DMS153 treated with DMSO at 0.1 percent for 48 hours (cell line): ENCODE results near the gene GPR89B.
"Not testable (repeated sequence)": the region's sequence is repeated elsewhere in the genome, so short reads cannot be mapped to it uniquely, and the experiment has no call there.

Source experiments
- DNase-seq: peaks from one replicate; lab custom pipeline; 2025; ENCODE audit not compliant: unreplicated experiment; lab: John Stamatoyannopoulos, UW

The GPR89B gene

GRCh38 chr1:147935296-147935695 lies 7.1 kb downstream of the GPR89B start:
- not testable (repeated sequence) for DNase-seq

GRCh38 chr1:147940456-147940855 lies 12.2 kb downstream of the GPR89B start:
- DNase-seq, result not testable (repeated sequence)

GRCh38 chr1:147942563-147942962 lies 14.3 kb downstream of the GPR89B start:
- not testable (repeated sequence) for DNase-seq

DNA sequence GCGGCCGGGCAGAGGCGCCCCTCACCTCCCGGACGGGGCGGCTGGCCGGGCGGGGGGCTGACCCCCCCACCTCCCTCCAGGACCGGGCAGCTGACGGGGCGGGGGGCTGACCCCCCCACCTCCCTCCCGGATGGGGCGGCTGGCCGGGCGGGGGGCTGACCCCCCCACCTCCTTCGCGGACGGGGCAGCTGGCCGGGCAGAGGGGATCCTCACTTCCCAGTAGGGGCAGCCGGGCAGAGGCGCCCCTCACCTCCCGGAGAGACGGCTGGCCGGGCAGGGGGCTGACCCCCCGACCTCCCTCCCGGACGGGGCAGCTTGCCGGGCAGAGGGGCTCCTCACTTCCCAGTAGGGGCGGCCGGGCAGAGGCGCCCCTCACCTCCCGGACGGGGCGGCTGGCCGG lies 21.3 kb downstream of the GPR89B start:
- not testable (repeated sequence) for DNase-seq

DNA sequence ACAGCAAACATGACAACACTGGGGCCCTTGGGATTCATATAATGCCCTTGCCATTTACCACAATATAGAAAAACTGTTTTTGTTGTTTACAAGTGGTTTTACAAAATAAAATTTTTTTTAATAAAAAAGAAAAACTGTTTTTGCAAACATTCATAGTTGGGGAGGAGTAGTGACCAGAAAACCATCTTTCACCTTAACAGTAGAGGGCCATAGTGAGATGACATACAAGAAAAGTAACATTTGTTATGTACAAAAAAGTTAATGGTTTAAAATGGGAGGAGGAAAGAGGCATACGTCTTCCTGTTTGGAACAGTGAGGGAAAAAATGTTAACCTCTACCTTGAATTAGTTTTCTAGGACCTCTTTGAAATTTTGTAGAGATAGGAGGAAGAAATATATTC lies 30.7 kb downstream of the GPR89B start:
- DNase-seq, result not testable (repeated sequence)

GRCh38 chr1:147959680-147960079 lies 31.5 kb downstream of the GPR89B start:
- not testable (repeated sequence) for DNase-seq

DNA sequence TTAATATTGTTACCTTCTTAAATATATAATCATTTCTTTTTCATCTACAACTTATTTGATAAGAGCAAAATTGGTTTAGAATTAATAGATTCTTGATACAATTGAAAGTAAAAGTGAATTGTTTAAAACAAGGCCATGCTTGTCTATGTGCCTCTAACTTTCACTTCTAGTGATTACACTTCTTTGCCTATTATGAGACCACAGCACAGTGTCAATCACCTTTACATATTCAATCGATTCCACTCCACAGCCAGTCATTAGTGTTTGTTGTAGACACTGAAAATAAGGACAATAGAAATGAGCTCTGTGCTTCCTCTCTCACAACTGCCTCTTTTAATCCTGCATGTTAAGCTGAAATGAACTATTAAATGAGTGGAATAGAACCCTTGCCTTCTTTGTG lies 36.4 kb downstream of the GPR89B start:
- DNase-seq, result not testable (repeated sequence)

DNA sequence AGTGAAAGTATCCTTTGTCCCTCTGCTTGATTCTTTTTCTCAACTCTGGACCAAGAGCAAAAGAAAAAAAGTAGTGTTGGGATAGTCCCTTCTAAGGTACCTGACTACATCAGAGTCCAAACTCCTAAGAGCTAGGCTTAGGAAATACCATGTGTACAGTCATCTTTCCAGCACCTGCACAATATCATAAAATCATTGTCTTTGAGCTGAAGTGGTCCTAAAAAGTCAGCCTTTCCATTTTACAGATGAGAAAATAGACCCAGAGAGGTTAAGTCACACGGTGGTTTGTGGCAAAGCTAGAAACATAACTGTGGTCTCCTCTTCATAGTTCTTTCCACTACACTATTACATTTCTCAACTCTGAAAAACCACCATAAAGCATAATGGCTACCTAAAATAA lies 38.4 kb downstream of the GPR89B start:
- DNase-seq, result not testable (repeated sequence)

DNA sequence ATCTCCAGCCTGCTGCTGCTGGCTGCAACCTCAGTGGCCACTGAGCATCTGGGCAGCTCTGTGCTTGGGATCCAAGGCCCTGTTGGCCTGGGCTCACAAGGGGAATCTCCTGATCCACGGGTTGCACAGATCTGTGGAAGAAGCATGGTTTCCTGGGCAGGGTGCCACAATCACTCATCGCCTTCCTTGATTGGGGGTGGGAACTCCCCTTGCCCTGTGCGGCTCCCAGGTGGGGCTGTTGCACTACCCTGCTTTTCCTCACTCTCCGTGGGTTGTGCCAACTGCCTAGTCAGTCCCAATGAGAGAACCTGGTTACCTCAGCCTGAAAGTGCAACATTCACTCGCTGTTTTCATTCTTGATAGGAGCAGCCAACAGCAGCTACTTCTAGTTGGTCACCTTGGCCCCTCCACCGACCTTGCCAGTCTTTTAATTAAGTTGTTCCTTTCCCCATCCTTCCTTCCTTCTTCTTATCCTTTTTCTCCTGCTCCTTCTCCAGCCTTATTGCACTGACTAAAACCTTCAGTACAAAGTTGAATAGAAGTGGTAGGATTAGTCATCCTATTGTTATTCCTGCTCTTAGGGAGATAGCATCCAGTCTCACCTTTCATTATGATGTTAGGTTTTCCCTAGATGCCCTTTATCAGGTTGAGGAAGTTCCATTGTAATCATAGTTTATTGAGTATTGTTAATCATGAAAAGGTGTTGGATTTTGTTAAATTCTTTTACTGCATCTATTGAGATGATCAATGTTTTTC lies 50.9 kb downstream of the GPR89B start:
- not testable (repeated sequence) for DNase-seq

GRCh38 chr1:147985374-147985773 lies 57.2 kb downstream of the GPR89B start:
- DNase-seq, result not testable (repeated sequence)

DNA sequence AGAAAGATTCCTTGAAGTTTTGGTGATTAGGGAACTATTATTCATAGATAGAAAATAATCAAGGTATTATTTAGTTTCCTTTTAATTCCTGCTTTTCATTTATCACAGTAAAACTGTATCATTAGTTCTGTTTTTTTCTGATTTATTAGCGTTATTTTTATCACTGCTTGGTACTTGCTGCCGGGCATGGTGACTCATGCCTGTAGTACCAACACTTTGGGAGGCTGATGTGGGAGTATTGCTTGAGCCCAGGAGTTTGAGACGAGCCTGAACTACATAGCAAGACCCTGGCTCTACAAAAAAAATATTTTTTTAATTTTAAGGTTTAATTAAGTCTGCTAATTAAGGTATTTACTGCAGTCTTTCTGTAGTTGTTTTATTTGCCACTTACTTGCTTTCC lies 59.7 kb downstream of the GPR89B start:
- DNase-seq, result not testable (repeated sequence)

DNA sequence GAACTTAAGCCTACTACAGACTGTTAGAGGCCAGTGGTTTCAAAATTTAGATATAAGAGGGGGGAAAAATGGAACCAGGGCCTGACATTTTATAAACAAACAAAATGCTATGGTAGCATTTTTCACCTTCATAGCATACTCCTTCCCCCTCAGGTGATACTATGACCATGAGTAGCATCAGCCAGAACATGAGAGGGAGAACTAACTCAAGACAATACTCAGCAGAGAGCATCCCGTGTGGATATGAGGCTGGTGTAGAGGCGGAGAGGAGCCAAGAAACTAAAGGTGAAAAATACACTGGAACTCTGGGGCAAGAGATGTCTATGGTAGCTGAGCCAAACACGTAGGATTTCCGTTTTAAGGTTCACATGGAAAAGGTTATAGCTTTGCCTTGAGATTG lies 64.7 kb downstream of the GPR89B start:
- not testable (repeated sequence) for DNase-seq

GRCh38 chr1:147993400-147993799 lies 65.2 kb downstream of the GPR89B start:
- not testable (repeated sequence) for DNase-seq

- DNase-seq, result not testable (repeated sequence)
Measured at GRCh38 chr1:147993825-147994615, 65.8 kb downstream of the GPR89B start.

DNA sequence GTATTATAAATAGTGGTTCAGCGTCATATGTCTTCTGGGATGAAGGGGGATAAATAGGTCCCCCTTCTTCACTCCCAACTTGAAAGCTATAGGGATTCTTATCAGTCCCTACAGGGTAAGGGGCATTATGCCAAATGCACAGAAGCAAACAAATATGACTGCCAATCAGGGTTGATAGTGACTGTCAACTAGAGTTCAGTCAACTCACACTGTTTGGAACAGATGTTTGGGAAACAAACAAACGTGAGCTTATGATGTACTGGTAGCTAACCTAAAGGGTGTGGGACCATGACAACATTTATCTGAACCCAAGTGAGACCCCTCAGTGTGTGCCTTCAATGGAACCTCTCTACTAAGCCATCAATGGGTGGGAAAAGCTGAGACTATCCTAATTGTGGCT lies 67.9 kb downstream of the GPR89B start:
- not testable (repeated sequence) for DNase-seq

- not testable (repeated sequence) for DNase-seq
Measured at GRCh38 chr1:148007724-148008123, 79.5 kb downstream of the GPR89B start.

DNA sequence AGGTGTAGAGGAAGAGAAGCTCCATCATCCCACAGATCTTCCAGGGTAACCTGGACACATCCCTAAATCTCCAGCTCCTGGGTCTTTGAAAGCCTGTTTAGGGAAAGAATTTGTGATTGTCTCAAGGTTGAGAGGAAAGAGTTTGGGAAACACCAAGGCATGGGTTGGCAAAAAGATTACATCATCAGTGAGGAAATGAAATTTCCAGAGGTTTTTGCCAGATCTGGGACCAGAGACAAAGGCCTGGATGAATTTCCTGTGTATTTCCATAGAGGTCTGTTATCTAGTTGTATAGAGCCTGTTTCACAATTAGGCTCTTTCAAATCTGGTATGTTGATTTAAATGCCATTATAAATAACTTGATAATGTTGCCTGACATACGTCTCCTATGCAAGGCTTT lies 82.3 kb downstream of the GPR89B start:
- DNase-seq, result no peak

DNA sequence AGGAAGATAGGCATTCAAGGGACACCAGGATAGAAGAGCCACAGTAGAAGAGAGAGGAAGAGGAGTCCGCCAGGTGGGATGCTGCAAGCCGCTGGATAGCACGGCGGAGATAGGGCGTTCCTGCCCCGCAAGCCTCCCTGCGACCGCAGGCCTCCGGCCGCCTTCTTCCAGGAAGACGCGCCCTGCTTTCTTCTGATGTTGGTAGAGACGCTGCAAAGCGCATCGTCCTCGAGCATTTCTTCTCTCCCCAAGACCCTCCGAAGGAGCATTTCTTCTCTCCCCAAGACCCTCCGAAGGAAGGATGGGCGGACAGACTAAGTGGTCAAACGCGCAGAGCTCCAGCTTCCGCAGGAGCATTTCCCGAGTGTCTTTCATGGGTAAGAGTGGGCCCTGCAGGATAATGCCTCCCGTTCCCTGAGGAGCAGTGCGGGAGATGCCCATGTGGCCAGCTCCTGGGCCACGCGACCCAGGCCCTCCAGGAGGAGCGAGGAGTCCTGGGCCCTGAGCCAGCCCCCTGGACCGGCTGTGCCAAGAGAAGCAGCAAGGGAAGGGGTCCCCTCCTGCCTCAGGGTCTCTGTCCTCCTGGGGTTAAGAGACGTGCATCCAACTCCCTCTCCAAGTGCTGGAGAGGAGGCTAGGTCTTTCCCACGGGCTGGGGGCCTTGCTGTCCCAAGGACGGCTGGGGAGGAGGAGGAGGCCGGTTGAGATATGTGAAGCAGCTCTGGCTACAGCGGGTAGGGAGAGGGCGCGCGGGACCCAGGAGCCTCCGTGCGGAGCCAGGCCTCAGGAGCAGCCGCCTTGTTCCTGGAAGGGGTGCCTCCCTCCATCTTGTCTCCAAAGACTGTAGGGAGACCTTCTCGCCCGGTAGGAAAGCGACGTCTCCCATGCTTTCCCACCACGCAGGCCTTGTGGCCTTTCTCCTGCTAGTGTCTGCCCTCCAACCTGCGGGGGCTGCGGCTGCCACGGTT lies 85.2 kb downstream of the GPR89B start:
- not testable (repeated sequence) for DNase-seq

- DNase-seq, result not testable (repeated sequence)
Measured at GRCh38 chr1:148014289-148015200, 86.3 kb downstream of the GPR89B start.

DNA sequence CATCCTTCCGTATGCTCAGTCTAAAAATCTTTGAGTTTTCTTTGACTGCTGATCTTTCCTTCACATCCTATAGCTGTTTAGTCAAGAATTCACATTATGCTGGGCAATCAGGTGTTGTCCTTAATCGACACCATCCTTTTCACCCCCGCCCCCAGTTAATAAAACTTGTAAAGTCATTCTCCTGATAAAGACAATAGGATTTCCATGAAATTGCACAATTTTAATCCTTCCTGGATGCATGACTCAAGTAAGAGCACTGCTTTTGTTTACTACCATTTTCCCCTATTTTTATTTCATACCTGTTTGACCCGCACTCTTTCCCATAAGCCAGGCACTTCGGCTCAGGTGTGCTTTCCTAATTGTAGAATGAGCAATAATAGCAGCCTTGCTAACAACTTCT lies 96.7 kb downstream of the GPR89B start:
- DNase-seq, result not testable (repeated sequence)
